CD4-positive, alpha-beta T cell treated with Interleukin-1 beta for 1 hour (primary cell): Measurements from ENCODE around the gene TDRD1.

Source experiments
- DNase-seq, 2 donors: peaks; one replicate each; pipeline ENCODE4 v3.0.0-alpha.2; 2020 to 2022

Gene TDRD1

DNA sequence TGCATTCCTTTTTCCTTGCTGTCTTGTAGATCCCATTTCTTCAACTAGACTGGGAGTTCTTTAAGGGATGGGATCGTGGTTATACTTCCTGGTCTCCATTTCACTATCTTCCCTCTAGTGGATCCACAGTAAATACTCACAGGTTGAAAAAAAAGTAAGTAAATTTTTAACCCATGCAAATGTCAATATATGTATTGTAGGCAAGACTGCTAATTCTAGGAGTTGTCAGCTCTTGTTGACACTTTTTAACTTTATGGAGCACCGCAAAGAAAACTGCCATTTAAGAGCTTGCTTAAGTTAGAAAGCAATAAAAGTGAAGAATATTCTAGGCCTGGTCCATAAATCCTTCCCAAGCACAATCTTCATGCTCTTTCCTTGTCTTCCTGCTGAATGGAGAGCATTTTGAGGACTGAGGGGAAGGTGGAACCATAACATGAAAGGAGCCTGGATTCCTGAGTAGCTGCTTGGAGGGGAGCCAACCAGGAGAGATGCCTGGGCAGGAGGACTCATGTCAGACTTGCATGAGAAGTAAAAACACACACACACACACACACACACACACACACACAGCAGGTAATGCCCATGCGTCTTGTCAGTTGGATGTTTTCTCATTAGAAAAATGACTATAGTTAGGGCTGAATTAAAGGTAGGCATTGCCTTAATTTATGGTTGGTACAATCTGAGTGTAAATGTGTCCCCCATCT lies 92.1 kb downstream of the TDRD1 start:
- no peak for DNase-seq

DNA sequence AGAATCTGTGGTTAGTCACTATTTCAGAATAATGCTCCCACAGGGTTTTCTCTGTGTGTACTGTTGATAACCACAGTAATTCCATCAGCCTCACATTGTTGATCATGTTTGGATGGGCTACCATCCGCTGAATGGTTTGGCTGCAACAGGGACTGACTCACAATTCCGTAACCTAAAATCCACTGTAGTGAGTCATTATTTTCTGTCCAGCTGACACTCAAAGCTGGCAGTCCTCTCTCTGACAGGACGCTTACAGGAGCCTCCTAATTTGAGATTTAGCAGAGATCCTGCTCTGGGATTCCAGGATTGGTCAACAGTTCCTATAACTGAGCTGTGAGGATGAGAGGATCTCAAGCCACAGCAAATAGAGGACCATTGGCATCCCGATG lies 92.6 kb downstream of the TDRD1 start:
- DNase-seq, result no peak

DNA sequence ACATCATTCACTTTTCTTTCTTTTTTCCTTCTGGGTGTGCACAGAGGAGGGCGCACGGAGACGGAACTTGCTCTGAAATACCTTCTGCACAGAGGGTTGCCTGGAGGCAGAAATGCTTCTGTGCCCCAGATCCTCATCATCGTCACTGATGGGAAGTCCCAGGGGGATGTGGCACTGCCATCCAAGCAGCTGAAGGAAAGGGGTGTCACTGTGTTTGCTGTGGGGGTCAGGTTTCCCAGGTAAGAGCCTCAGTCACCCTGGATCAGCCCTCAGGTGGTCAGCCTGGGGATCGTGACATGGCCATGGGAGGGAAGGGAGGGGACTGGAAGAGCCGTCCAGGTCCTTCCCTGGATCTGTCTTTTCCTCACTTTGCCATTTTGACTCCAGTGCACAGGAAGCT lies 93.5 kb downstream of the TDRD1 start:
- DNase-seq, result no peak

DNA sequence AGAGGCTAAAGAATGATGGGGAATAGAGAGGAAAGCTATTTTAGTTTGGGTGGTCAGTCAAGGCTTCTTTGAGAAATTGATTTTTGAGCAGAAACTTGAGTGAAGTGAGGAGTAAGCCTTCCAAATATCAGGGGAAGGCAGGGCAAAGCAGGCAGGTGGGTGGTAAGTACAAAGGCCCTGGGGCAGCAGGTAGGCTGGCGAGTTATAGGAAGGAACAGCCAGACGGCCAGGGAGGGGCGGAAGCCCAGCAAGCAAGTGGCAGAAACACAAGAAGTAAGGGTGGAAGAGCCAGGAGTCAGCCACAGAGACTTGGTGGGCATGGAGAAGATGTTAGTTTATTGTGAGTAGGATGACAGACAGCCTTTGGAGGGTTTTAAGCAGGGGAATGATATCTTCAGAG lies 94.8 kb downstream of the TDRD1 start:
- no peak for DNase-seq

DNA sequence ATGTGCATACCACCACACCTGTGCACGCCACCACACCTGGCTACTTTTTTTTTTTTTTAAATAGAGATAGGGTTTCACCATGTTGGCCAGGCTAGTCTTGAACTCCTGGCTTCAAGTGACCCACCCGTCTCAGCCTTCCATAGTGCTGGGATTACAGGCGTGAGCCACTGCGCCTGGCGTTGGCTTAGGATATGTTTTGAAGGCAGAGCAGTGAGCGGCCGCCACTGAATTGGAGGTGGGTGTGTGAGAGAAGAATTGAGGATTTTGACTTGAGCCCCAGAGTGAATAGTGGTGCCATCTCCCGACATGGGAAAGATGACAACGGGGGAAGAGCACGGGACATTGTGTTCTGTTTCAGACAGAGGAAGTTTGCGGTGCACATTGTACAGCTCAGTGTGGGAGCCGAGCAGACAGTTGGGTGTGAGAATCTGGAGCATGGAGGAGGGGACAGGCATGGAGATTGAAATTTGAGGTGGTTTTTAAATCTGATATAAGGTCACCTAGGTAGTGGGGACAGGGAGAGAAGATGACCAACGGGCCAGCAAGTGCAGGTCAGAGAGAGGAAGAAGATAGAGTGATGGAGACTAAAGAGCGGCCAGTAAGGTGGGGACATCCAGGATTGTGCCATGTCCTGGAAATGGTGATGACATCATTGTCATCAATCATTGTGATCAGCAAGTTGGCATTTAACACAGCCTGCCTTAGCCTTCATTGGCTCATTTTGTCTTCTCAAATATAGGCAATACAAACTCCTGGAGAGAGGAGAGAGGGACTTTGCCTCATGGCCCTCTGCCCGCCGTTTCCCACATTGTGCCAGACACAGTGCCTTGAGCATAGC lies 95.7 kb downstream of the TDRD1 start:
- no peak for DNase-seq

DNA sequence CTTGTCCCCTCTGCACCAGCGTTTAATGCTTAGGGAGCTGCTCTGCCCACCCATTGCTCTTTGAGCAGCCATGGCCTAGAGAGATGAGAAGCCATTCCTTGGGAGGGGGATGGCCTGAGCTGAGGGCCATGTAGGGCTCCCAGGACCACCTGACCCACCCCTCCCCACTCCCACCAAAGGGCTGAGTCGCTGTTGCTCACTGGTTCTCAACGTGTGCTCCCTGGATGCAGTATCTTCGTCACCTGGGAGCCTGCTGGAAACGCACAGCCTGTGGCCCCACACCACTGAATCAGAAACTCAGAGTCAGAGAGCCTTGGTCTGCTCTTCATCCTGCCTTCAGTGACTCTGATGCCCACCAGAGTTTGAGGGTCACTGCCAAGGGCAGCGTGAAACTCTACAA lies 96.9 kb downstream of the TDRD1 start:
- no peak for DNase-seq

DNA sequence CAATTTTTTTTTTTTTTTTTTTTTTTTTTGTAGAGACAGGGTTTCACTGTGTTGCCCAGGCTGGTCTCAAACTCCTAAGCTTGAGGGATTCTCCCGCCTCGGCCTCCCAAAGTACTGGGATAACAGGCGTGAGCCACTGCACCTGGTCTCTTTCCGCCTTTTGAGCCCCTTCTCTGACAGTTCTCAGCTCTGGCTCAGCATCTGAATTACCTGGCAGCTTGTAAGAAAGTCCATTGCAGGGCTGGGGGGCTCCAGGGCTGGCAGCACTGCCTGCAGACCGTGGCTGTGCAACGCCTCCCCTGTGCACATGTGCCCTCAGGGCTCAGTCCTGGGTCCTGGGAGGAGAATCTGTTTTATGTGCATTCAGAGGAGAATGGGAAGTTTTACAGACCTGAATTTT lies 97.5 kb downstream of the TDRD1 start:
- no peak for DNase-seq

DNA sequence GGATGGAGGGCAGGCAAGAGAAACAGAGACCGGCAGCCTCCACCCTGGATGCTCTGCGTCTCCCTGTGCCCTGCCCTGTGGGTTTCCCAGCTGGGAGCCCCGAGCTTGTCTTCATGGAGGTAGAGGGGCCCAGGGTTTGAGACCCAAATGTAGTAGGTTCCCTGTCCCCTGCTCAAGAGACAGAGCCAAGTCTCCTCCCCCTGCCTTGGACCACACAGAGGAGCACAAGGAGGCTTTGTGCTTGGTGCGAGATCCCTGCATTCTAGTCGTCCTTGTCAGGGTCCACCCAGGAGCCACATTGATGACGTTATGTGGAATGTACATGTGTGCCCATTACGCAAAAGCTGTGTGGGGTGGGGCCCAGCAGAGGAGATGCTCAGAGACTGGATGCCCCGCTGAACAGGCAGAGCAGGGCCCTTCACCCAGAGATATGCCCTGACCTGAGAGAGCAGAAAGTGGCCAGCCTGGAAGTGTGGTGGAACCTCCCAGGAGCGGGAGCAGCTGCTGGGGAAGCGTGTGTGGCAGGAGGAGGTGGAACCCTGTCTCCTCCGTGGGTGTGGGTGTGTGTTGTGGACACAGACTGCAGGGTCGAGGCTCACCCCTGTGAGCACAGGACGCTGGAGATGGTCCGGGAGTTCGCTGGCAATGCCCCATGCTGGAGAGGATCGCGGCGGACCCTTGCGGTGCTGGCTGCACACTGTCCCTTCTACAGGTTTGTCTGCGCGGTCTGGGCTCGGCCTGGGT lies 99.2 kb downstream of the TDRD1 start:
- DNase-seq, result no peak

DNA sequence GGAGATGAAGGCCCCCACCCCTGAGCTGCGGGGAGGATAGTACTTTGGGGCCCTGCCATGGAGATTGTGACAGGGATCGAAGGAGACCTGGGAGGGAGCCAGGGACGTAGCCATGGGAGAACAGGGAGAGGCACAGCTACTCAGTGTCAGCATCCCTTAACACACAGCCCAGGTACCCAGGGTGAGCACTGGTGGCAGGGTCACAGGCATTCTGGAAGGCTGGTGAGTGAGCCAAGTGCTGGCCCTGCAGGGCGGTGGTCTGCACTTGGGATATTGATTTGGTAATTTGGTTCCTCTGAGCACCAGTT lies 99.7 kb downstream of the TDRD1 start:
- DNase-seq, result no peak

DNA sequence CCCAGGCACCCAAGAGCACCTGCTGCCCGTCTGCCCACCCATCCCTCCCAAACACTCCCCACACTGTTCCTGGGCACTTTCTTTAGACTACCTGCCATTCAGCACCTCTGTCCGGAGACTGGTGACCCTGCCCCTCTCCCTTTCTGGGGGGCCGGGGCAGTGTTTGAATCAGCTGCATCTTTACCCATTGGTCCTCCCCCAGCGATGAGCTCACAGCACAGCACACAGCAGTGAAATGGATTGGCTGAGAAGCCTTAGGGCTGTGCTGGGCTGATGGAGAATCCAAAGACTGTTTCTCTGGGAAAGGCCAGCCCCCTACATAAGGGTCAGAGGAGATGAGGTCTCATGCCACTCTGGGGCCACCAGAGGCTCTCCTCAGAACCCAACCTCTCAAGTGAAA lies 100.1 kb downstream of the TDRD1 start:
- DNase-seq, result no peak

DNA sequence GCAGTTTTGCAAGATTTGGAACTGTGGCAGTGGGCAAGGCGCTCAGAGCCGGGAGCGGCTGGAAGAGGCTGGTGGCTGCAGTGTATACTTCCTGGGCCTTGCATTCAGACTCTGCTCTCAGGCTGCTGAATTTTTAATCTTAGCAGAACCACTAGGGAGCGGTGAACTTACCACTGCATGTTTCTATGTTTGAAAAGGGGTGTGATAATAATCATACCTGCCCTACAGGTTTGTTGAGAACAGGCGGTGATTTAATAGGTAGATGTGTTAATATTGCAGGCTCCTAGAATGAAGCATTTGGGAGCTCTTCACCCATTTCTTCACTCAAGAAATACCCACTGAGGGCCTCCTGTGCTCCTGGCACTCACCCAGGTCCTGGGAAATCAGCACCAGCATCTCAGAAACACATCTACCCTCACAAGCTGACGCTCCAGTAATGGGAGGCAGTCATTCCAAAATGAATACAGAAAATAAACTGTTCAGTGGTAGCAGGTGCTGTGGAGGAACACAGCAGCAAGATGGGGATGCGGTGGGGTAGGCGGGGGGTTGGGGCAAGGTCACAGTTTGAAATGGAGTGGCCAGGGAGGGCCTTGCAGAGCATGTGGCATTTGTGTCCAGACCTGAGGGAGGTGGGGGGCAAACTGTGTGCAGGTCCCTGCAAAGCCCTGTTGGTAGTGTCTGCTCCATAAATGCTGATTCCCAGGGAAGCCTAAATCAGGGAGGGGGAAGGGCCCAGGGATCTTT lies 100.9 kb downstream of the TDRD1 start:
- no peak for DNase-seq

DNA sequence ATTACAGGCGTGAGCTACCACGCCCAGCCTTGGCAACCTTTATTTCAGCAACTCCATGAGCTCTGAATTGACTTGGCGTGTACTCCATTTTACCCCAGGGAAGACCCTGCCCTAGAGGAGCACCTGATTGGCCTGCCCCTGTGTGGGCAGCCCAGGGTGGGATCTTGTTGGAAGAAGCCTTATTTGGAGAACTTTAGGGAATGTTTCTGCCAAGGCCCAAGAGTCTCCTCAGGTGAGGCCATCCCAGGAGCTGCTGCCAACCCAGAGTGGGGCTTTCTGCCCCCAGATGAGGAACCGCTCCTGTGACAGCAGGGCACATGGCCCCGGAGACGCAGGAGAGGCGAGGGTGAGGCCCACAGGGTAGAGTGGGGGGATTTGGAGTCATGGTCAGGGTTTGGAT lies 101.9 kb downstream of the TDRD1 start:
- no peak for DNase-seq

DNA sequence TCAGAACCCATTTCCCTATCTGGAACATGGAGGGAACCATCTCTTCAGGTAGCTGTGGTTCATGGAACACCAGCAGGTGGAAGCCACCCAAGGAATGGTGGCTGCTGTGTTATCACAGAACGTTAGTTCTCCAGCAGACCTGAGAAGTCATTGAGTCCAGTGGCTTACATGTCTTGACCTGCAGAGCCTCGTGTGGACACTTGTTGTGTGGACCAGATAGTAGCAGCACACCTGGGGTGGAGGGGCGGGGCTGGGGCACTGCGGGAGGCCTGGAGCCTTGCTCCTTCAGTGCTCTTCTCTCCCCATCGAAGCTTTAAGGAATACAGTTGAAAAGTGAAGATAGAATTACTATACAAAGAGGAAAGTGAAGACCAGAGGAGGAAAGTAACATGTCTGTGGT lies 102.3 kb downstream of the TDRD1 start:
- no peak for DNase-seq
